NCI-H1694 (cell line): Measurements from ENCODE around the gene SCGB1A1.
"Not testable (repeated sequence)": the region's sequence is repeated elsewhere in the genome, so short reads cannot be mapped to it uniquely, and the experiment has no call there.

Experiments used
- DNase-seq: peaks from one replicate; lab custom pipeline; 2025; lab: John Stamatoyannopoulos, UW

Gene SCGB1A1

GRCh38 chr11:62418733-62419132 is at the start of gene SCGB1A1:
Gene SCGB1A1, plus strand, starts transcription at chr11:62419033. Its CDS starts 63 bp downstream, at chr11:62419096.
- no peak for DNase-seq

GRCh38 chr11:62370743-62371440 is 47.9 kb upstream of the SCGB1A1 start:
- DNase-seq = no peak

- no peak for DNase-seq
These were observed 46.0 kb upstream of the SCGB1A1 start for GRCh38 chr11:62372871-62373270.

- no peak for DNase-seq
These were observed 45.2 kb upstream of the SCGB1A1 start for GRCh38 chr11:62373464-62374119.

- no peak for DNase-seq
These were observed 44.0 kb upstream of the SCGB1A1 start for GRCh38 chr11:62374801-62375200.

GRCh38 chr11:62378459-62379063 is 40.3 kb upstream of the SCGB1A1 start:
- peak; percentile 36 for DNase-seq

- not testable (repeated sequence) for DNase-seq
These were observed 39.2 kb upstream of the SCGB1A1 start for GRCh38 chr11:62379586-62379985.

- peak; percentile 52 for DNase-seq
These were observed 38.0 kb upstream of the SCGB1A1 start for GRCh38 chr11:62380821-62381245.

- no peak for DNase-seq
These were observed 35.0 kb upstream of the SCGB1A1 start for GRCh38 chr11:62383822-62384221.

GRCh38 chr11:62386083-62386482 is 32.8 kb upstream of the SCGB1A1 start:
- DNase-seq = not testable (repeated sequence)

- no peak for DNase-seq
These were observed 31.5 kb upstream of the SCGB1A1 start for GRCh38 chr11:62387381-62387780.

GRCh38 chr11:62388999-62389398 is 29.8 kb upstream of the SCGB1A1 start:
- DNase-seq = no peak

- DNase-seq = no peak
These were observed 28.6 kb upstream of the SCGB1A1 start for GRCh38 chr11:62390237-62390636.

GRCh38 chr11:62390722-62391121 is 28.1 kb upstream of the SCGB1A1 start:
- DNase-seq = no peak

- DNase-seq = no peak
These were observed 27.0 kb upstream of the SCGB1A1 start for GRCh38 chr11:62391642-62392425.

- no peak for DNase-seq
These were observed 26.3 kb upstream of the SCGB1A1 start for GRCh38 chr11:62392506-62392905.

- DNase-seq = no peak
These were observed 25.7 kb upstream of the SCGB1A1 start for GRCh38 chr11:62393061-62393611.

- DNase-seq = no peak
These were observed 25.1 kb upstream of the SCGB1A1 start for GRCh38 chr11:62393735-62394134.

GRCh38 chr11:62394825-62395538 is 23.9 kb upstream of the SCGB1A1 start:
- DNase-seq = peak; percentile 75

GRCh38 chr11:62395885-62396551 is 22.8 kb upstream of the SCGB1A1 start:
- DNase-seq = no peak
